ENCODE measurements around the gene IP6K1.
"Not testable (repeated sequence)": the region's sequence is repeated elsewhere in the genome, so short reads cannot be mapped to it uniquely, and the experiment has no call there.

IP6K1 gene

DNA sequence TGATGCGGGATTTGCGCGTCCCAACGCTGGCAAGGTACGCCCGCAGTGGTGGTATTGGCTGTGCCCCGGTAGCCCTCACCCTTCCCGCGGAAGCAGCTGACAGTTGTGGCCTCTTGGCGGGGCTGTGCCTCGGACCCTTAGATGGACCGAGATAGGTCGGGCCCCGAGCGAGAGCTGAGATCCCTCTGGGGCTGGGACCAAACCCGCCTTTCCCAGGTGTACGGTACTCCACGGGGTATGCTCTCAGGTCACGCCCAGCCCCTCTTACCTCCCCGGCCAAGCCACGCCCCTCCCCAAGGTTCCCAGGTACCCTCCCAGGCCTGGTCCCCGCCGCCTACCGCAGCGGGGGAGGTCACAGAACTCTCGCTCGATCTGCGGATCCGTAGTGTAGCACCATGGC, 100.0 kb downstream of the IP6K1 start:
- DNase-seq, result not testable (repeated sequence)

DNA sequence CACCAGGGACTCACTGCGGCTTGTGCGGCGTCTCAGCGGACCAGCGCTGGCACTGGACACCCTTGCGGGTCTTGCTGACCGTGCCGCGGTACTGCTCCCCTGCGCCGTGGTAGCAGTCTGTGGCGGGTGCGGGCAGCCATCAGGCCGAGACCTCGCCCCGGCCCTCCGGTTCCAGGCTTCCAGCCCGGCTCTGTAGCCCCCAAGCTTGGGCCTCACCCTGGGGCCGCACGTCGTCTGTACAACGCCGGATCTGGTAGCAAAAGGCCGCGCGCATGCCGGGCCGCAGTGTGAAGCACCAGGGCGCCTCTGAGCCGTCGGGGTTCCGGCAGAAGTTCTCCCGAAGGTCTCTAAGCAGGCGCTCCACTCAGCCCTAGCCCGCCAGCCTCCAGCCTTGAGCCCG, 100.5 kb downstream of the IP6K1 start:
- not testable (repeated sequence) for DNase-seq

GRCh38 chr3:49685103-49685502, 101.2 kb downstream of the IP6K1 start:
- DNase-seq, result not testable (repeated sequence)

DNA sequence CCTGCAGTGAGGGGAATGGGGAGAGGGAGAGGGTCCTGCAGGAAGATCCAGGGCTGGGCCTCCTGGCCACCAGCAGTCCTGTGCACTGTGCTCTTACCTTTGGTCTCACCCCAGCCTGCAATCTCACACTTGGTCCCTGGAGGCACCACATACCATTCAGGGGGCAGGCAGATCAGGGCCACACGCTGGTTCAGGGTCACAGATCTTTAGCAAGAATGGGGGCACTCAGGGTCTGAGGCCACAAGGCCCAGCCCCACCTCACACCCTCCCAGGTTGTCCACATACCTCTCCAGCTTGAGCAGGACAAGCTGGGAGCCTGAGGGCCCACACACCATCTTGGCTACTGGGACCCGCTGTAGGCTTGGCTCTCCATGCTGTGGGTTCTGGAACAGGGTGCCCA, 101.9 kb downstream of the IP6K1 start:
- DNase-seq, result not testable (repeated sequence)

DNA sequence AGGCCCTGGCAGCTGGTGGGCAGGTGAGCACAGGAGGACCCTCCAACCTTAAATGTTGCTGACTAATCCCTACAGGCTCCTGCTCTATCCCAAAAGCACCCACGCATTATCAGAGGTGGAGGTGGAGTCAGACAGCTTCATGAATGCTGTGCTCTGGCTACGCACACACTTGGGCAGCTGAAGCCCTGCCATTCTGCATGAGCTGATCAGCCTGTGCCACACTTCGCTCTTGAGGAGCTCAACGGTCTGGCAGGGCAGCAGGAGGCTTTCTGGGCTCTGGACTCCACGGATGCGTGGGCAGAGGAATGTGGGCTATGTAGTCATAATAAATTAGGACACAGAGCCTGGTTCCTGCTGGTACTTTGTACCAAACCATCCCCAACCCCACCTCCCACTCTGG, 103.2 kb downstream of the IP6K1 start:
- no peak for DNase-seq

DNA sequence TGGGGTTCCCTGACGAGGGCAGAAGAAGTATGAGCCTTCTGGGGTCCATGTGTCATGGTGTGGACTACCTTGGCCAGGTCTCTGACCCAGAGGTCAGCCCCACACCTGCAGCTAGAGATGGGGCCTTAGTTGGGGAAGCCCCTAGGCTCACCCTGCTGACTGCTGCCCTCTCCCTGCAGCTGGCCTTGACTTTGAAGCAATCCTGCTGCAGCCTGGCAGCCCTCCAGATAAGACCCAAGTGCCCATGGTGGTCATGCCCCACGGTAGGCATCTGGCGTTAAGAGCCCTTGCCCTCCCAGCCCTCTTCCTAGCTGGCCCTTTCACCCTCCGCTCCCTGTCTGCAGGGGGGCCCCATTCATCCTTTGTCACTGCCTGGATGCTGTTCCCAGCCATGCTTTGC, 104.8 kb downstream of the IP6K1 start:
- DNase-seq, result no peak

DNA sequence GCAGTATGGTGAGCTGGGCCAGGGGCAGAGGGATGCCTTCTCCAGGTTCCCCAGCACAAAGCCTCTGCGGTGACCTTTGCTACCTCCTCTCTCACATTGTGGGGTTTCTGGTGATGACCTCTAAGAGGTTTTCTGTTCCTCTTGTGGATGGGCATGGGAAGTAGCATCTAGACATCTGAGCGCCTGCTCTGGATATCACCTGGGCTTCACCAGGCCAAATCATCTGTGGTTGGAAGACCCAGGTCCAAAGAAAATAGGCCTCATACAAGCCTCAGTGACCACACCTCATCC, 105.2 kb downstream of the IP6K1 start:
- DNase-seq, result no peak

DNA sequence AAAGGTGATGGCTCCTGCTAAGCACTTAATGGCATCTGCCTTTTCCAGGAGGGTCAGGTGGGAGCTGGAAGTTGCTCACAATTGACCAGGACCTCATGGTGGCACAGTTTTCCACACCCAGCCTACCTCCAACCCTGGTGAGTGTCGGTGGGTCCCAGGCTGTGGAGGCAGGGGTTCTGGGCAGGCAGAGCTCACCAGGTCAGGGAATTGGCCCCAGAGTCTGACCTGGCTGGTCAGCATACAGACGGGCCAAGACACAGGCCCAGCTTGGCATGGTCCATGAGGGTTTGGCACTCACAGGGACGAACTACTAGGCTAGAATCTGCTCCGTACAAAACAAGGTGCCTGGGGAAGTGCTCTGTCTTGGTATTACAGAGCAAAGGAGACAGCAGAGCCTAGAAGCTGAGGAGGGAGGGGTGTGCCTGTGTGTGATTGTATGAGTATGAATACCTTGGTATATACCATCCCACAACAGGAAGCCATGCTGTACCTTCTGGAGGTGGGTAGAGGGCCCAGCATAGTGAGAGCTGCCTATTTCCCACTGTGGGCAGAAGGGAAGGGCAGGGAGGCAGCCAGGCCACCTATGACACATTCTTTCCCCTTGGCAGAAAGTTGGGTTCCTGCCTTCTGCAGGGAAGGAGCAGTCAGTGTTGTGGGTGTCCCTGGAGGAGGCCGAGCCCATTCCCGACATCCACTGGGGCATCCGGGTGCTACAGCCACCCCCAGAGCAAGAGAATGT, 105.7 kb downstream of the IP6K1 start:
- no peak for DNase-seq

DNA sequence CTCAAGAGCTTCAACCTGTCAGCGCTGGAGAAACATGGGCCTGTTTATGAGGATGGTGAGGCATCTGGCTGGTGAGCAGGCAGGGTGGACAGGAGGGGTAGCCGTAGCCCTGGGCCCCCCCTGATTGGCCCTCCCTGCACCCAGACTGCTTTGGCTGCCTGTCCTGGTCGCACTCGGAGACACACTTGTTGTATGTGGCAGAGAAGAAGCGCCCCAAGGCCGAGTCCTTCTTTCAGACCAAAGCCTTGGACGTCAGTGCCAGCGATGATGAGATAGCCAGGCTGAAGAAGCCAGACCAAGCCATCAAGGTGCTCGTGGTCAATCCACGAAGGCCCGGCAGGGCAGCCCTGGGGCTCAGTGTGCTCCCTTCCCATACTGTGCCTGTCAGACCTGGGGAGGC, 110.4 kb downstream of the IP6K1 start:
- DNase-seq, result no peak

GRCh38 chr3:49674497-49674983, 111.8 kb downstream of the IP6K1 start:
- no peak for DNase-seq
